ENCODE data around the gene ARRDC5. TPM values are rescaled to one million over a fixed set of nuclear protein-coding genes. Genes with fewer than 3 reads are reported as not detected.

Gene ARRDC5
- total and polyA plus RNA-seq, 2 of the 13 experiments (the other 11 are each of a cell fraction or from before 2014, with no cell fraction given), result not detected

GRCh38 chr19:4896372-4896771 lies 6.3 kb downstream of the ARRDC5 start:
- BruUV-seq (replicated peaks), result no TSS peak
- intact Hi-C loops (cut with micrococcal nuclease; ENCODE audit: unreplicated experiment), result no loop called here
- H3K9me3 ChIP-seq (ENCODE audit: low read length), result no peaks in the 10 kb centered on the region
- no peak overlapping the region for H3K4me3 ChIP-seq (replicated peaks in 1 of 3; ENCODE audit: insufficient read depth in 1 of 3, low read depth in 2 of 3, low read length in 3 of 3)
- 3% methylated on average over 3 of the region's 3 CpGs for WGBS (ENCODE audit: low lambda C conversion rate)
- ChIA-PET CTCF (ENCODE audit: low intra/inter-chr PET ratio, low total read pairs) (no interaction called here), POLR2A (interaction anchor here (1.0 to 1.4 kb wide), 2 partner anchors 23 to 26 kb away, joined by 3 read pairs; no protein-coding TSS in a partner anchor)
- no peak overlapping the region for H2AFZ ChIP-seq (ENCODE audit: low read length)
- no peak for DNase-seq (ENCODE audit: low spot score)
- no peaks in the 10 kb centered on the region for H3K36me3 ChIP-seq (replicated peaks in 1 of 2; ENCODE audit: control insufficient read depth in 1 of 2, insufficient read depth in 2 of 2, low read length in 2 of 2)
- H3K27me3 ChIP-seq (ENCODE audit: control insufficient read depth in 1 of 2, insufficient read depth in 2 of 2, low read length in 2 of 2), result peaks cover 0 to 4% of the 10 kb centered on the region in 2 experiments; a peak in 1 of 5 replicates
- no peak for FAIRE-seq
- in situ Hi-C loops (cut with HindIII; ENCODE audit: extremely low pct_ligation_motif_present, low pct_unique_long_range_greater_than_20kb), result no loop called here
- peaks cover 24% of the 10 kb centered on the region for H3K4me1 ChIP-seq (ENCODE audit: insufficient read depth, low read length)
- no peak overlapping the region; the same call in 1 of the 2 replicates for H3K4me2 ChIP-seq (ENCODE audit: low read depth, low read length)
- no peaks in the 10 kb centered on the region for H4K20me1 ChIP-seq (ENCODE audit: insufficient read depth, low read length)
- no peak for ATAC-seq
- no peak overlapping the region for H3K27ac ChIP-seq (ENCODE audit: extremely low read length, insufficient read depth, low read length)
- no peaks in the 10 kb centered on the region for H3K79me2 ChIP-seq (ENCODE audit: insufficient read depth, low read length)
- no peak overlapping the region for H3K9ac ChIP-seq (ENCODE audit: insufficient read depth, low read depth, low read length)
- TF ChIP-seq TBL1XR1 (IDR thresholded peaks at IDR 0.05; ENCODE audit: borderline replicate concordance, low read length, partially characterized antibody) (no peak), ZNF784 (CRISPR knock-in tag; IDR thresholded peaks at IDR 0.05; ENCODE audit: borderline replicate concordance) (no peak), JUND (CRISPR knock-in tag; IDR thresholded peaks at IDR 0.05) (0 out of 2 replicates have a peak, but pooled peaks have one; percentile 14), FOSL2 (CRISPR knock-in tag; IDR thresholded peaks at IDR 0.05) (peak; percentile 85), ZNF776 (CRISPR knock-in tag; IDR thresholded peaks at IDR 0.05) (no peak), ZNF709 (CRISPR knock-in tag; IDR thresholded peaks at IDR 0.05) (no peak), ZNF704 (CRISPR knock-in tag; IDR thresholded peaks at IDR 0.05; ENCODE audit: borderline replicate concordance) (no peak), CCAR2 (optimal IDR thresholded peaks at IDR 0.05; ENCODE audit: low read depth, low read length) (no peak), NR2F6 (IDR thresholded peaks at IDR 0.05) (no peak), NR2F6 (CRISPR knock-in tag; IDR thresholded peaks at IDR 0.05) (peak; percentile 57), PRMT3 (CRISPR knock-in tag; IDR thresholded peaks at IDR 0.05; ENCODE audit: borderline replicate concordance, low read depth) (no peak), HBP1 (CRISPR knock-in tag; IDR thresholded peaks at IDR 0.05; ENCODE audit: low read depth) (no peak), NR2F1 (CRISPR knock-in tag; IDR thresholded peaks at IDR 0.05) (peak in 1 of 2 experiments; percentile 20; a peak in 2 of 4 replicates), TAF15 (IDR thresholded peaks at IDR 0.05; ENCODE audit: low read depth, low read length, poor library complexity, severe bottlenecking) (no peak), ZBTB3 (CRISPR knock-in tag; IDR thresholded peaks at IDR 0.05; ENCODE audit: borderline replicate concordance, low read depth) (no peak), SP5 (CRISPR knock-in tag; IDR thresholded peaks at IDR 0.05; ENCODE audit: borderline replicate concordance, low read depth) (no peak), KMT2A (CRISPR knock-in tag; IDR thresholded peaks at IDR 0.05) (no peak), ELF3 (CRISPR knock-in tag; IDR thresholded peaks at IDR 0.05) (no peak), RARA (CRISPR knock-in tag; IDR thresholded peaks at IDR 0.05) (peak; percentile 90), ISX (CRISPR knock-in tag; conservative IDR thresholded peaks at IDR 0.05) (no peak), ZSCAN5A (CRISPR knock-in tag; IDR thresholded peaks at IDR 0.05; ENCODE audit: borderline replicate concordance) (no peak), ZSCAN21 (CRISPR knock-in tag; IDR thresholded peaks at IDR 0.05; ENCODE audit: borderline replicate concordance) (no peak)
